ENCODE data around the gene ARHGEF16.

Gene ARHGEF16

GRCh38 chr1:3427711-3428704, 26.5 kb upstream of the ARHGEF16 start:
- H3K27me3 ChIP-seq (ENCODE audit: low read depth) = no peaks in the 10 kb centered on the region
- no peaks in the 10 kb centered on the region for H3K36me3 ChIP-seq (replicated peaks)
- in situ Hi-C loops (cut with MboI; ENCODE audit: low sequenced_read_pairs) = loop anchor here (5.0 kb wide), 1 partner anchor 416 kb away; no protein-coding TSS in a partner anchor

GRCh38 chr1:3428899-3429298, 25.6 kb upstream of the ARHGEF16 start:
- no peak overlapping the region for H3K4me3 ChIP-seq
- no peaks in the 10 kb centered on the region for H3K4me1 ChIP-seq
- no peak for DNase-seq (ENCODE audit: low spot score in 2 of 2)
- H3K27me3 ChIP-seq (ENCODE audit: low read depth) = no peaks in the 10 kb centered on the region
- H3K36me3 ChIP-seq (replicated peaks) = no peaks in the 10 kb centered on the region
- no peaks in the 10 kb centered on the region for H3K9me3 ChIP-seq
- in situ Hi-C loops (cut with MboI; ENCODE audit: low sequenced_read_pairs) = loop anchor here (5.0 kb wide), 1 partner anchor 417 kb away; no protein-coding TSS in a partner anchor

More at GRCh38 chr1:3427711-3428704, 26.5 kb upstream of the ARHGEF16 start:
- DNase-seq (ENCODE audit: low spot score in 2 of 2) = no peak
- Histone ChIP-seq H3K9me3 (no peaks in the 10 kb centered on the region), H3K4me1 (no peaks in the 10 kb centered on the region), H3K4me3 (no peak overlapping the region)

- Histone ChIP-seq H3K4me1 (no peaks in the 10 kb centered on the region), H3K9me3 (no peaks in the 10 kb centered on the region), H3K27me3 (ENCODE audit: low read depth) (peaks cover 2% of the 10 kb centered on the region; the same call in 1 of the 2 replicates), H3K4me3 (no peak overlapping the region), H3K36me3 (replicated peaks) (no peaks in the 10 kb centered on the region)
- no peak for DNase-seq (ENCODE audit: low spot score in 2 of 2)
- in situ Hi-C loops (cut with MboI; ENCODE audit: low sequenced_read_pairs) = loop anchor here (5.0 kb wide), 1 partner anchor 417 kb away; no protein-coding TSS in a partner anchor
Observed at GRCh38 chr1:3429320-3429719, 25.1 kb upstream of the ARHGEF16 start.

GRCh38 chr1:3429766-3430165, 24.7 kb upstream of the ARHGEF16 start:
- in situ Hi-C loops (cut with MboI; ENCODE audit: low sequenced_read_pairs) = loop anchor here (5.0 kb wide), 1 partner anchor 417 kb away; no protein-coding TSS in a partner anchor
- no peaks in the 10 kb centered on the region for H3K9me3 ChIP-seq
- no peak for DNase-seq (ENCODE audit: low spot score in 2 of 2)
- H3K4me3 ChIP-seq = no peak overlapping the region
- no peaks in the 10 kb centered on the region for H3K36me3 ChIP-seq (replicated peaks)
- peaks cover 6% of the 10 kb centered on the region for H3K27me3 ChIP-seq (ENCODE audit: low read depth)
- H3K4me1 ChIP-seq = no peaks in the 10 kb centered on the region

- Histone ChIP-seq H3K36me3 (replicated peaks) (no peaks in the 10 kb centered on the region), H3K27me3 (ENCODE audit: low read depth) (peaks cover 10% of the 10 kb centered on the region)
- in situ Hi-C loops (cut with MboI; ENCODE audit: low sequenced_read_pairs) = no loop called here
Observed at GRCh38 chr1:3430406-3430805, 24.1 kb upstream of the ARHGEF16 start.

GRCh38 chr1:3430820-3431219, 23.6 kb upstream of the ARHGEF16 start:
- H3K4me3 ChIP-seq = no peak overlapping the region
- in situ Hi-C loops (cut with MboI; ENCODE audit: low sequenced_read_pairs) = no loop called here
- no peaks in the 10 kb centered on the region for H3K4me1 ChIP-seq
- H3K9me3 ChIP-seq = no peaks in the 10 kb centered on the region
- H3K27me3 ChIP-seq (ENCODE audit: low read depth) = peaks cover 14% of the 10 kb centered on the region
- no peak for DNase-seq (ENCODE audit: low spot score in 2 of 2)
- H3K36me3 ChIP-seq (replicated peaks) = no peaks in the 10 kb centered on the region

More at GRCh38 chr1:3430406-3430805, 24.1 kb upstream of the ARHGEF16 start:
- Histone ChIP-seq H3K4me1 (no peaks in the 10 kb centered on the region), H3K4me3 (no peak overlapping the region), H3K9me3 (no peaks in the 10 kb centered on the region)
- no peak for DNase-seq (ENCODE audit: low spot score in 2 of 2)

- in situ Hi-C loops (cut with MboI; ENCODE audit: low sequenced_read_pairs) = no loop called here
- Histone ChIP-seq H3K36me3 (replicated peaks) (no peaks in the 10 kb centered on the region), H3K27me3 (ENCODE audit: low read depth) (peaks cover 18% of the 10 kb centered on the region), H3K9me3 (no peaks in the 10 kb centered on the region), H3K4me1 (no peaks in the 10 kb centered on the region), H3K4me3 (no peak overlapping the region)
- peak in 1 of 2 experiments; percentile 47 for DNase-seq (ENCODE audit: low spot score in 2 of 2)
Observed at GRCh38 chr1:3431266-3431665, 23.2 kb upstream of the ARHGEF16 start.

GRCh38 chr1:3431686-3432085, 22.8 kb upstream of the ARHGEF16 start:
- in situ Hi-C loops (cut with MboI; ENCODE audit: low sequenced_read_pairs) = no loop called here
- H3K36me3 ChIP-seq (replicated peaks) = no peaks in the 10 kb centered on the region
- no peak for DNase-seq (ENCODE audit: low spot score in 2 of 2)
- peaks cover 18% of the 10 kb centered on the region for H3K27me3 ChIP-seq (ENCODE audit: low read depth)
- no peaks in the 10 kb centered on the region for H3K9me3 ChIP-seq
- no peak overlapping the region for H3K4me3 ChIP-seq
- H3K4me1 ChIP-seq = no peaks in the 10 kb centered on the region

- H3K4me1 ChIP-seq = no peaks in the 10 kb centered on the region
- no peaks in the 10 kb centered on the region for H3K36me3 ChIP-seq (replicated peaks)
- peaks cover 22% of the 10 kb centered on the region for H3K27me3 ChIP-seq (ENCODE audit: low read depth)
- no peaks in the 10 kb centered on the region for H3K9me3 ChIP-seq
- in situ Hi-C loops (cut with MboI; ENCODE audit: low sequenced_read_pairs) = no loop called here
- no peak overlapping the region for H3K4me3 ChIP-seq
- no peak for DNase-seq (ENCODE audit: low spot score in 2 of 2)
Observed at GRCh38 chr1:3432306-3432705, 22.2 kb upstream of the ARHGEF16 start.

GRCh38 chr1:3433076-3433475, 21.4 kb upstream of the ARHGEF16 start:
- in situ Hi-C loops (cut with MboI; ENCODE audit: low sequenced_read_pairs) = no loop called here
- H3K36me3 ChIP-seq (replicated peaks) = no peaks in the 10 kb centered on the region
- H3K4me1 ChIP-seq = no peaks in the 10 kb centered on the region
- H3K4me3 ChIP-seq = no peak overlapping the region
- no peak for DNase-seq (ENCODE audit: low spot score in 2 of 2)
- H3K9me3 ChIP-seq = no peaks in the 10 kb centered on the region
- H3K27me3 ChIP-seq (ENCODE audit: low read depth) = peaks cover 27% of the 10 kb centered on the region

GRCh38 chr1:3433596-3434320, 20.7 kb upstream of the ARHGEF16 start:
- H3K4me1 ChIP-seq = no peaks in the 10 kb centered on the region

GRCh38 chr1:3434406-3435110, 19.9 kb upstream of the ARHGEF16 start:
- Histone ChIP-seq H3K4me3 (no peak overlapping the region), H3K27me3 (ENCODE audit: low read depth) (peaks cover 28% of the 10 kb centered on the region), H3K4me1 (no peaks in the 10 kb centered on the region), H3K9me3 (no peaks in the 10 kb centered on the region), H3K36me3 (replicated peaks) (no peaks in the 10 kb centered on the region)
- DNase-seq (ENCODE audit: low spot score in 2 of 2) = no peak
- in situ Hi-C loops (cut with MboI; ENCODE audit: low sequenced_read_pairs) = no loop called here

More at GRCh38 chr1:3433596-3434320, 20.7 kb upstream of the ARHGEF16 start:
- no peaks in the 10 kb centered on the region for H3K36me3 ChIP-seq (replicated peaks)
- DNase-seq (ENCODE audit: low spot score in 2 of 2) = no peak
- H3K27me3 ChIP-seq (ENCODE audit: low read depth) = peaks cover 28% of the 10 kb centered on the region
- H3K9me3 ChIP-seq = no peaks in the 10 kb centered on the region
- H3K4me3 ChIP-seq = no peak overlapping the region
- in situ Hi-C loops (cut with MboI; ENCODE audit: low sequenced_read_pairs) = no loop called here

GRCh38 chr1:3435666-3436065, 18.8 kb upstream of the ARHGEF16 start:
- in situ Hi-C loops (cut with MboI; ENCODE audit: low sequenced_read_pairs) = no loop called here
- Histone ChIP-seq H3K9me3 (no peaks in the 10 kb centered on the region), H3K36me3 (replicated peaks) (no peaks in the 10 kb centered on the region), H3K4me3 (no peak overlapping the region), H3K4me1 (no peaks in the 10 kb centered on the region), H3K27me3 (ENCODE audit: low read depth) (peaks cover 30% of the 10 kb centered on the region)
- DNase-seq (ENCODE audit: low spot score in 2 of 2) = no peak

Data from HAP-1 (cell line).